H7 (cell line): ENCODE results near the gene SLC13A1. TPM values are rescaled to one million over a fixed set of nuclear protein-coding genes. Genes with fewer than 3 reads are reported as not detected.
A peak's percentile ranks its signal among the peaks of the same experiment; 100 is the strongest.

ENCODE experiments used
- DNase-seq: peaks from one replicate; pipeline ENCODE4 v3.0.0; 2012
- H3K27me3 ChIP-seq: 2 replicates; pipeline ENCODE4 v1.6.0; 2011; ENCODE audit warnings: mild to moderate bottlenecking, low read length; ENCODE audit not compliant: control insufficient read depth, insufficient read depth
- H3K36me3 ChIP-seq: replicated peaks from 2 replicates; pipeline ENCODE4 v1.5.1; 2011; ENCODE audit warnings: low read length; ENCODE audit not compliant: control insufficient read depth, insufficient read depth
- H3K4me3 ChIP-seq: 2 replicates; pipeline ENCODE4 v1.5.1; 2011; ENCODE audit warnings: low read depth, mild to moderate bottlenecking, control low read depth, low read length, moderate library complexity; ENCODE audit not compliant: insufficient read depth
- total RNA-seq: library from RNA; depleted of rRNA; stranded (reverse); fragments of >200 nt; shearing (Covaris generic); gene quantifications from 2 replicates; pipeline ENCODE4 v1.2.3, GENCODE V29; 2014

SLC13A1 gene
- total RNA-seq, 1 experiment from 2014 or later, result not detected

- no peaks in the 10 kb centered on the region for H3K36me3 ChIP-seq
- no peaks in the 10 kb centered on the region for H3K27me3 ChIP-seq
- no peak overlapping the region for H3K4me3 ChIP-seq
- no peak for DNase-seq
Measured at GRCh38 chr7:123169065-123169464, 30.7 kb downstream of the SLC13A1 start.

GRCh38 chr7:123157606-123158005, 42.2 kb downstream of the SLC13A1 start:
- no peak for DNase-seq
- Histone ChIP-seq H3K4me3 (no peak overlapping the region), H3K27me3 (no peaks in the 10 kb centered on the region), H3K36me3 (no peaks in the 10 kb centered on the region)

- no peak for DNase-seq
- H3K27me3 ChIP-seq, result no peaks in the 10 kb centered on the region
- H3K36me3 ChIP-seq, result no peaks in the 10 kb centered on the region
- no peak overlapping the region for H3K4me3 ChIP-seq
Measured at GRCh38 chr7:123155571-123155970, 44.2 kb downstream of the SLC13A1 start.

GRCh38 chr7:123154231-123154860, 45.4 kb downstream of the SLC13A1 start:
- H3K27me3 ChIP-seq, result no peaks in the 10 kb centered on the region
- no peak overlapping the region for H3K4me3 ChIP-seq
- no peaks in the 10 kb centered on the region for H3K36me3 ChIP-seq
- DNase-seq, result peak; percentile 15

GRCh38 chr7:123151443-123151842, 48.3 kb downstream of the SLC13A1 start:
- no peaks in the 10 kb centered on the region for H3K36me3 ChIP-seq
- no peak for DNase-seq
- H3K4me3 ChIP-seq, result no peak overlapping the region
- H3K27me3 ChIP-seq, result no peaks in the 10 kb centered on the region

- Histone ChIP-seq H3K4me3 (no peak overlapping the region), H3K36me3 (no peaks in the 10 kb centered on the region), H3K27me3 (no peaks in the 10 kb centered on the region)
- DNase-seq, result no peak
Measured at GRCh38 chr7:123148813-123149212, 51.0 kb downstream of the SLC13A1 start.

GRCh38 chr7:123143252-123144006, 56.3 kb downstream of the SLC13A1 start:
- H3K36me3 ChIP-seq, result no peaks in the 10 kb centered on the region
- H3K27me3 ChIP-seq, result no peaks in the 10 kb centered on the region
- H3K4me3 ChIP-seq, result no peak overlapping the region

GRCh38 chr7:123140561-123140960, 59.2 kb downstream of the SLC13A1 start:
- DNase-seq, result no peak
- Histone ChIP-seq H3K4me3 (no peak overlapping the region), H3K36me3 (no peaks in the 10 kb centered on the region), H3K27me3 (no peaks in the 10 kb centered on the region)

More at GRCh38 chr7:123143252-123144006, 56.3 kb downstream of the SLC13A1 start:
- DNase-seq, result no peak

- no peak for DNase-seq
- Histone ChIP-seq H3K36me3 (no peaks in the 10 kb centered on the region), H3K27me3 (no peaks in the 10 kb centered on the region)
Measured at GRCh38 chr7:123135960-123136359, 63.8 kb downstream of the SLC13A1 start.

GRCh38 chr7:123133924-123134323, 65.8 kb downstream of the SLC13A1 start:
- H3K27me3 ChIP-seq, result no peaks in the 10 kb centered on the region
- no peak overlapping the region for H3K4me3 ChIP-seq
- no peak for DNase-seq
- no peaks in the 10 kb centered on the region for H3K36me3 ChIP-seq

More at GRCh38 chr7:123135960-123136359, 63.8 kb downstream of the SLC13A1 start:
- H3K4me3 ChIP-seq, result no peak overlapping the region

GRCh38 chr7:123131961-123132360, 67.8 kb downstream of the SLC13A1 start:
- DNase-seq, result no peak
- H3K4me3 ChIP-seq, result no peak overlapping the region
- no peaks in the 10 kb centered on the region for H3K27me3 ChIP-seq
- no peaks in the 10 kb centered on the region for H3K36me3 ChIP-seq

GRCh38 chr7:123131556-123131955, 68.2 kb downstream of the SLC13A1 start:
- Histone ChIP-seq H3K27me3 (no peaks in the 10 kb centered on the region), H3K36me3 (no peaks in the 10 kb centered on the region), H3K4me3 (no peak overlapping the region)
- DNase-seq, result no peak

GRCh38 chr7:123131140-123131539, 68.6 kb downstream of the SLC13A1 start:
- no peak for DNase-seq
- Histone ChIP-seq H3K27me3 (no peaks in the 10 kb centered on the region), H3K4me3 (no peak overlapping the region), H3K36me3 (no peaks in the 10 kb centered on the region)

- no peaks in the 10 kb centered on the region for H3K36me3 ChIP-seq
- H3K27me3 ChIP-seq, result no peaks in the 10 kb centered on the region
- DNase-seq, result no peak
- H3K4me3 ChIP-seq, result no peak overlapping the region
Measured at GRCh38 chr7:123126691-123127090, 73.1 kb downstream of the SLC13A1 start.

- DNase-seq, result no peak
- no peak overlapping the region for H3K4me3 ChIP-seq
- no peaks in the 10 kb centered on the region for H3K27me3 ChIP-seq
Measured at GRCh38 chr7:123126171-123126570, 73.6 kb downstream of the SLC13A1 start.

More at GRCh38 chr7:123126171-123126570, 73.6 kb downstream of the SLC13A1 start:
- H3K36me3 ChIP-seq, result no peaks in the 10 kb centered on the region
